Keratinocyte (primary cell): ENCODE measurements around the gene TAS2R7. TPM values are rescaled to one million over a fixed set of nuclear protein-coding genes. Genes with fewer than 3 reads are reported as not detected.

Source experiments
- DNase-seq: peaks from one replicate; pipeline ENCODE4 v3.0.0-alpha.2; 2011; ENCODE audit warnings: low read depth, missing footprints, low spot score
- FAIRE-seq: peaks from 2 replicates; lab custom pipeline; 2011; peaks lifted over from hg19 to GRCh38; lab: Jason Lieb, UNC
- H2AFZ ChIP-seq: 2 replicates; pipeline ENCODE4 v1.6.0; 2012; ENCODE audit warnings: low read length, control low read depth, inconsistent platforms; ENCODE audit not compliant: control insufficient read depth
- H3K27ac ChIP-seq: 2 replicates; pipeline ENCODE4 v1.5.1; 2011; ENCODE audit warnings: low read length; ENCODE audit not compliant: control insufficient read depth, insufficient read depth
- H3K27me3 ChIP-seq: 3 replicates; pipeline ENCODE4 v1.6.0; 2011; ENCODE audit warnings: low read length; ENCODE audit not compliant: control insufficient read depth, insufficient read depth; ENCODE audit errors: extremely low read depth
- H3K36me3 ChIP-seq, 2 experiments: 2 replicates in 1 of 2; 3 replicates in 1 of 2; pipeline ENCODE4 v1.5.1; 2011; ENCODE audit warnings: low read length in 2 of 2, mild to moderate bottlenecking in 1 of 2; ENCODE audit not compliant: control insufficient read depth in 2 of 2, insufficient read depth in 2 of 2; ENCODE audit errors: extremely low read depth in 1 of 2
- H3K4me1 ChIP-seq: 3 replicates; pipeline ENCODE4 v1.5.1; 2011; ENCODE audit warnings: low read length; ENCODE audit not compliant: control insufficient read depth, insufficient read depth; ENCODE audit errors: extremely low read depth
- H3K4me2 ChIP-seq: 3 replicates; pipeline ENCODE4 v1.6.0; 2011; ENCODE audit warnings: low read depth, low read length; ENCODE audit not compliant: control insufficient read depth, insufficient read depth; ENCODE audit errors: extremely low read depth
- H3K4me3 ChIP-seq, 3 experiments: fragments of 200-600 bp in 1 of 3; sonication (generic) in 1 of 3; 2 replicates in 2 of 3; 3 replicates in 1 of 3; pipeline ENCODE4 v1.5.1; 2011 to 2016; ENCODE audit warnings: low read length in 3 of 3, mild to moderate bottlenecking in 3 of 3, control low read depth in 2 of 3, inconsistent platforms in 1 of 3, low read depth in 1 of 3, mixed read lengths in 1 of 3, mixed run types in 1 of 3, moderate library complexity in 1 of 3; ENCODE audit not compliant: control insufficient read depth in 2 of 3, insufficient read depth in 2 of 3; ENCODE audit errors: extremely low read depth in 1 of 3
- H3K79me2 ChIP-seq: 2 replicates; pipeline ENCODE4 v1.6.0; 2012; ENCODE audit warnings: low read length; ENCODE audit not compliant: control insufficient read depth, insufficient read depth
- H3K9ac ChIP-seq: 3 replicates; pipeline ENCODE4 v1.6.0; 2011; ENCODE audit warnings: low read length; ENCODE audit not compliant: control insufficient read depth, insufficient read depth; ENCODE audit errors: extremely low read depth
- H3K9me1 ChIP-seq: 3 replicates; pipeline ENCODE4 v1.6.0; 2011; ENCODE audit warnings: low read length; ENCODE audit not compliant: control insufficient read depth, insufficient read depth; ENCODE audit errors: extremely low read depth
- H3K9me3 ChIP-seq: 2 replicates; pipeline ENCODE4 v1.5.1; 2012; ENCODE audit warnings: low read depth, low read length; ENCODE audit not compliant: control insufficient read depth
- H4K20me1 ChIP-seq: 3 replicates; pipeline ENCODE4 v1.6.0; 2011; ENCODE audit warnings: low read length; ENCODE audit not compliant: control insufficient read depth, insufficient read depth; ENCODE audit errors: extremely low read depth
- CTCF ChIP-seq, 3 experiments: IDR thresholded peaks in 1 of 3; conservative IDR thresholded peaks in 1 of 3; optimal IDR thresholded peaks in 1 of 3; 2 replicates in 2 of 3; 3 replicates in 1 of 3; pipeline versions ENCODE3 to v1.5.1; 2011; ENCODE audit warnings: low read length in 3 of 3, mild to moderate bottlenecking in 3 of 3, moderate library complexity in 2 of 3, control low read depth in 1 of 3, inconsistent platforms in 1 of 3; ENCODE audit not compliant: insufficient read depth in 2 of 3; ENCODE audit errors: extremely low read depth in 1 of 3
- EZH2 ChIP-seq: IDR thresholded peaks from one replicate; pipeline ENCODE4 v1.6.1; 2012; ENCODE audit warnings: inconsistent platforms, mild to moderate bottlenecking, low read length, moderate library complexity
- dilution Hi-C: fragments of 300-500 bp; cut with MboI; formaldehyde crosslinking; loops from one replicate; pipeline ENCODE4 v1.7.0; 2020; ENCODE audit warnings: low sequenced_read_pairs; ENCODE audit not compliant: extremely low pct_ligation_motif_present
- polyA plus RNA-seq, 5 experiments: library from polyadenylated mRNA; depleted of rRNA in 3 of 5; stranded (reverse) in 3 of 5; stranded (forward) in 1 of 5; unstranded in 1 of 5; fragments of >200 nt; gene quantifications; 1 replicate in 1 of 5; 2 replicates in 3 of 5; 3 replicates in 1 of 5; pipeline versions ENCODE4 v1.2.1 to v1.2.3, GENCODE V29; 2011 to 2012; ENCODE audit warnings: missing spikeins in 2 of 5, low read depth in 1 of 5, low replicate concordance in 1 of 5

TAS2R7 gene
- polyA plus RNA-seq, 1 donor (not counting 4 experiments of a cell fraction or from before 2014, with no cell fraction given), result not detected

DNA sequence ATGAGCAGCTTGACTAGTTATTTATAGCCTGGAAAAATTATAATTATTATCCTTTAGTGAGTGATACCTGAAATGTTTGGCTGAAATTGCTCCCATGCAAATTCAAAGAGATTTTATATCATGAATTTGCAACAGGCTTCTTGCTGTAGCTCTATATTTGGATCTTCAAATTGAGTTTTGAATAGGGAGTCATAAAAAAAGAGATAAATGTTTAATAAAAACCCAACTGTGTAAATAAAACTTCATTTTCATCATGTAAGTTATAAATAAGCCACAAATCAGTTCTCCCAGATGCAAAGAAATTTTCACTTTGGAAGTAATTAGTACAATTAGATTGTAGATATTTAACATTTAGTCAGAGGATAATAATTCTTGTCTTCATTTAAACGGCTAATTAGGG is 4.8 kb upstream of the TAS2R7 start, which contains the start of gene TAS2R8:
Gene TAS2R8, minus strand, starts transcription at position 101 of the 400 bp plus-strand sequence. CDS start 306 bp downstream, outside the sequence.
- H4K20me1 ChIP-seq, result no peaks in the 10 kb centered on the region
- no peaks in the 10 kb centered on the region for H3K27me3 ChIP-seq
- no peak within 1 kb of the TSS for H3K4me3 ChIP-seq
- no peak within 1 kb of the TSS for H2AFZ ChIP-seq
- no peaks in the 10 kb centered on the region for H3K79me2 ChIP-seq
- TF ChIP-seq EZH2 (no peak), CTCF (optimal IDR thresholded peaks at IDR 0.05 in 1 of 3, IDR thresholded peaks at IDR 0.05 in 1 of 3, conservative IDR thresholded peaks at IDR 0.05 in 1 of 3; ENCODE audit: extremely low read depth in 1 of 3, insufficient read depth in 2 of 3, low read length in 3 of 3) (no peak)
- FAIRE-seq, result no peak
- no peak within 1 kb of the TSS for H3K9ac ChIP-seq
- H3K9me3 ChIP-seq, result no peaks in the 10 kb centered on the region
- no peak within 1 kb of the TSS for H3K27ac ChIP-seq
- no peaks in the 10 kb centered on the region for H3K9me1 ChIP-seq
- no peaks in the 10 kb centered on the region for H3K36me3 ChIP-seq
- DNase-seq, result no peak
- H3K4me2 ChIP-seq, result no peak within 1 kb of the TSS
- no peaks in the 10 kb centered on the region for H3K4me1 ChIP-seq
- dilution Hi-C loops, result no loop called here

DNA sequence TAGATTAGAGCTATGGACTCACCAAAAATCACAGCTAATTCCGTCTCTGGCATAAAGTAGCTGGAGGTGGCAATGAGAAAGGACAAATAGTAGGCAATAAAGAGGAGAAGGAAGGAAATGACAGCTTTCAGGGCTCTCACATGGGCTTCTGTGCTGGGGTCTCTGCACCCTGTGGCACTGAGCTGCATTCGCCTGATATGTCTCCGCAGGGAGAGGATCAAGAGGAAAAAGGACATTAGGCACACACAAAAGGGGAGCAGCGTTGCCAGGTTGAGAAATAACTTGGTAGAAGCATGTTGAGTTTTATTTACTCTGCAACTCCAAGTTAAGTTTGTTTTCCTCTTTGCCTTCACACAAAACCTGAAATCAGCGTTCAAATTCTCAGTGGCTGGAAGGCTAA is 686 bp downstream of the TAS2R7 start:
- no peaks in the 10 kb centered on the region for H3K9me3 ChIP-seq
- no peaks in the 10 kb centered on the region for H3K79me2 ChIP-seq
- no peak for DNase-seq
- no peaks in the 10 kb centered on the region for H3K4me1 ChIP-seq
- no peak overlapping the region for H3K27ac ChIP-seq
- H3K36me3 ChIP-seq, result no peaks in the 10 kb centered on the region
- H3K9ac ChIP-seq, result no peak overlapping the region
- H3K9me1 ChIP-seq, result no peaks in the 10 kb centered on the region
- TF ChIP-seq EZH2 (no peak), CTCF (optimal IDR thresholded peaks at IDR 0.05 in 1 of 3, IDR thresholded peaks at IDR 0.05 in 1 of 3, conservative IDR thresholded peaks at IDR 0.05 in 1 of 3; ENCODE audit: extremely low read depth in 1 of 3, insufficient read depth in 2 of 3, low read length in 3 of 3) (no peak)
- H3K4me3 ChIP-seq, result no peak overlapping the region
- dilution Hi-C loops, result no loop called here
- peaks cover 4% of the 10 kb centered on the region for H3K27me3 ChIP-seq
- FAIRE-seq, result no peak
- H2AFZ ChIP-seq, result no peak overlapping the region
- no peaks in the 10 kb centered on the region for H4K20me1 ChIP-seq
- H3K4me2 ChIP-seq, result no peak overlapping the region
